HepG2 (cell line): ENCODE measurements around the gene RPLP2. TPM values are rescaled to one million over a fixed set of nuclear protein-coding genes. Genes with fewer than 3 reads are reported as not detected.

Source experiments
- BORCS8-MEF2B ChIP-seq: sonication (generic); formaldehyde crosslinking; IDR thresholded peaks from 2 replicates; pipeline ENCODE4 v1.8.0; 2022; ENCODE audit warnings: mild to moderate bottlenecking, missing genetic modification reagents
- CBFB ChIP-seq: sonication (generic); formaldehyde crosslinking; IDR thresholded peaks from 2 replicates; pipeline ENCODE4 v1.4.0; 2020; ENCODE audit warnings: missing genetic modification reagents
- CEBPG ChIP-seq: IDR thresholded peaks from 2 replicates; pipeline ENCODE4 v1.6.1; 2016
- EED ChIP-seq: sonication (generic); formaldehyde crosslinking; IDR thresholded peaks from 2 replicates; pipeline ENCODE4 v1.5.0; 2020; ENCODE audit warnings: mild to moderate bottlenecking, missing genetic modification reagents
- EZH2 ChIP-seq: conservative IDR thresholded peaks from 2 replicates; pipeline ENCODE4 v1.6.1; 2012; ENCODE audit warnings: mild to moderate bottlenecking, low read depth, low read length, moderate library complexity
- MYC ChIP-seq: sonication (generic); formaldehyde crosslinking; IDR thresholded peaks from 2 replicates; pipeline ENCODE4 v1.9.0; 2021; ENCODE audit warnings: missing genetic modification reagents, borderline replicate concordance
- PATZ1 ChIP-seq: sonication (generic); formaldehyde crosslinking; IDR thresholded peaks from 2 replicates; pipeline ENCODE4 v1.4.0; 2020; ENCODE audit warnings: missing genetic modification reagents
- SKI ChIP-seq: fragments of 450-650 bp; IDR thresholded peaks from one replicate; pipeline ENCODE4 v1.6.1; 2018; ENCODE audit warnings: mild to moderate bottlenecking; ENCODE audit not compliant: partially characterized antibody
- SP2 ChIP-seq: sonication (generic); formaldehyde crosslinking; IDR thresholded peaks from 2 replicates; pipeline ENCODE4 v1.5.1; 2020; ENCODE audit warnings: mild to moderate bottlenecking, missing genetic modification reagents
- TOPORS ChIP-seq: sonication (generic); formaldehyde crosslinking; IDR thresholded peaks from 2 replicates; pipeline ENCODE4 v1.8.0; 2023; ENCODE audit warnings: mild to moderate bottlenecking, missing genetic modification reagents
- ZBTB4 ChIP-seq: sonication (generic); formaldehyde crosslinking; IDR thresholded peaks from 2 replicates; pipeline ENCODE4 v1.4.0; 2020; ENCODE audit warnings: missing genetic modification reagents, mild to moderate bottlenecking, borderline replicate concordance
- ZFP1 ChIP-seq: IDR thresholded peaks from 2 replicates; pipeline ENCODE4 v1.6.1; 2016
- ZFP62 ChIP-seq: sonication (generic); formaldehyde crosslinking; IDR thresholded peaks from 2 replicates; pipeline ENCODE4 v1.4.0; 2020; ENCODE audit warnings: missing genetic modification reagents
- ZGPAT ChIP-seq: IDR thresholded peaks from 2 replicates; pipeline ENCODE4 v1.6.1; 2016; ENCODE audit warnings: mild to moderate bottlenecking
- ZNF180 ChIP-seq: sonication (generic); formaldehyde crosslinking; IDR thresholded peaks from 2 replicates; pipeline ENCODE4 v1.4.0; 2020; ENCODE audit warnings: low read depth, missing genetic modification reagents, borderline replicate concordance
- ZNF235 ChIP-seq: sonication (generic); formaldehyde crosslinking; IDR thresholded peaks from 2 replicates; pipeline ENCODE4 v1.8.1; 2023; ENCODE audit warnings: mild to moderate bottlenecking, missing genetic modification reagents, borderline replicate concordance
- ZNF431 ChIP-seq: sonication (generic); formaldehyde crosslinking; IDR thresholded peaks from 2 replicates; pipeline ENCODE4 v1.9.0; 2022; ENCODE audit warnings: missing genetic modification reagents, low read depth, mild to moderate bottlenecking, borderline replicate concordance
- ZNF691 ChIP-seq: sonication (generic); formaldehyde crosslinking; IDR thresholded peaks from 2 replicates; pipeline ENCODE4 v1.4.0; 2020; ENCODE audit warnings: missing genetic modification reagents, low read depth, mild to moderate bottlenecking, borderline replicate concordance
- ZZZ3 ChIP-seq: sonication (generic); formaldehyde crosslinking; IDR thresholded peaks from 2 replicates; pipeline ENCODE4 v1.4.0; 2020; ENCODE audit warnings: missing genetic modification reagents, mild to moderate bottlenecking, borderline replicate concordance
- polyA plus RNA-seq, 8 experiments: library from polyadenylated mRNA; depleted of rRNA in 3 of 8; stranded (reverse) in 7 of 8; unstranded in 1 of 8; fragments of >200 nt; fragmentation: Illumina TruSeq in 4 of 8; extraction: Trizol in 4 of 8; gene quantifications; 2 replicates each; pipeline versions ENCODE4 v1.2.1 to v1.2.3, GENCODE V29; 2011 to 2016; ENCODE audit warnings: low read depth in 4 of 8, missing spikeins in 1 of 8, mixed read lengths in 1 of 8; ENCODE audit not compliant: insufficient read depth in 1 of 8
- total RNA-seq, 5 experiments: library from RNA; depleted of rRNA; stranded (reverse); fragments of >200 nt; fragmentation: Illumina TruSeq; extraction: Trizol; gene quantifications; 2 replicates each; pipeline ENCODE4 v1.2.3, GENCODE V29; 2016; ENCODE audit warnings: low read depth in 1 of 5

Gene RPLP2
- total and polyA plus RNA-seq, 2 of the 13 experiments (the other 11 are each of a cell fraction or from before 2014, with no cell fraction given), result 978 to 2,106 TPM

- peak; percentile 93 for TF ChIP-seq PATZ1 (CRISPR knock-in tag)
- TF ChIP-seq ZGPAT, result peak; percentile 65; the same call in 1 of the 2 replicates
- peak; percentile 100 for TF ChIP-seq MYC (CRISPR knock-in tag)
- no peak; the same call in 1 of the 2 replicates for TF ChIP-seq ZNF691
- no peak for TF ChIP-seq ZZZ3 (CRISPR knock-in tag)
- peak; percentile 33 for TF ChIP-seq SKI
- peak; percentile 58; the same call in 1 of the 2 replicates for TF ChIP-seq ZBTB4 (CRISPR knock-in tag)
- TF ChIP-seq EED (CRISPR knock-in tag), result no peak
- no peak for TF ChIP-seq ZNF180 (CRISPR knock-in tag)
- TF ChIP-seq ZFP62 (CRISPR knock-in tag), result no peak
- peak; percentile 74 for TF ChIP-seq ZFP1 (CRISPR knock-in tag)
- no peak for TF ChIP-seq EZH2
- no peak; the same call in 1 of the 2 replicates for TF ChIP-seq SP2 (CRISPR knock-in tag)
- TF ChIP-seq BORCS8-MEF2B (CRISPR knock-in tag), result peak; percentile 86; the same call in 1 of the 2 replicates
- TF ChIP-seq TOPORS, result 0 out of 2 replicates have a peak, but pooled peaks have one; percentile 23
- peak; percentile 21; the same call in 1 of the 2 replicates for TF ChIP-seq CEBPG
- TF ChIP-seq ZNF431 (CRISPR knock-in tag), result peak; percentile 50; the same call in 1 of the 2 replicates
- TF ChIP-seq ZNF235 (CRISPR knock-in tag), result no peak
- TF ChIP-seq CBFB (CRISPR knock-in tag), result peak; percentile 79; the same call in 1 of the 2 replicates
Measured at GRCh38 chr11:838441-839279, 28.9 kb downstream of the RPLP2 start (continued).
